Loucy (cell line): ENCODE measurements around the gene GVQW3.
A peak's percentile ranks its signal among the peaks of the same experiment; 100 is the strongest.

ENCODE experiments used
- H2AFZ ChIP-seq: fragments of 200-600 bp; sonication (generic); 2 replicates; pipeline ENCODE4 v1.6.0; 2016; ENCODE audit warnings: antibody characterized with exemption, mild to moderate bottlenecking, low read length, moderate library complexity
- H3F3A ChIP-seq: fragments of 200-600 bp; 2 replicates; pipeline ENCODE4 v1.6.0; 2016; ENCODE audit warnings: antibody characterized with exemption, low read depth, mild to moderate bottlenecking
- H3K27me3 ChIP-seq: fragments of 200-600 bp; sonication (generic); 2 replicates; pipeline ENCODE4 v1.6.1; 2014; ENCODE audit warnings: low read length, mild to moderate bottlenecking; ENCODE audit not compliant: insufficient read depth, poor library complexity, severe bottlenecking
- H3K36me3 ChIP-seq: fragments of 200-600 bp; sonication (generic); 2 replicates; pipeline ENCODE4 v1.6.1; 2016; ENCODE audit warnings: low read length; ENCODE audit not compliant: insufficient read depth
- H3K4me1 ChIP-seq: fragments of 200-600 bp; sonication (generic); 2 replicates; pipeline ENCODE4 v1.5.1; 2014; ENCODE audit warnings: low read length, mild to moderate bottlenecking; ENCODE audit not compliant: insufficient read depth, poor library complexity, severe bottlenecking
- H3K4me2 ChIP-seq: fragments of 200-600 bp; sonication (generic); 2 replicates; pipeline ENCODE4 v1.6.0; 2014; ENCODE audit warnings: antibody characterized with exemption, low read length, low read depth, mild to moderate bottlenecking; ENCODE audit not compliant: poor library complexity, severe bottlenecking
- H3K4me3 ChIP-seq: fragments of 200-600 bp; sonication (generic); 2 replicates; pipeline ENCODE4 v1.5.1; 2014; ENCODE audit warnings: low read length, mild to moderate bottlenecking, mixed read lengths; ENCODE audit not compliant: poor library complexity, severe bottlenecking
- H3K79me2 ChIP-seq: fragments of 200-600 bp; sonication (generic); 2 replicates; pipeline ENCODE4 v1.6.1; 2014; ENCODE audit warnings: low read length; ENCODE audit not compliant: insufficient read depth
- H3K9ac ChIP-seq: fragments of 200-600 bp; sonication (generic); 2 replicates; pipeline ENCODE4 v1.6.0; 2014; ENCODE audit warnings: mild to moderate bottlenecking, low read depth, low read length, moderate library complexity; ENCODE audit not compliant: poor library complexity, severe bottlenecking
- H3K9me2 ChIP-seq: fragments of 200-600 bp; sonication (generic); replicated peaks from 2 replicates; pipeline ENCODE4 v1.6.1; 2016; ENCODE audit warnings: low read depth, low read length, mixed read lengths
- H3K9me3 ChIP-seq: fragments of 200-600 bp; sonication (generic); 2 replicates; pipeline ENCODE4 v1.6.1; 2014; ENCODE audit warnings: mild to moderate bottlenecking, antibody characterized with exemption, low read length, low read depth; ENCODE audit not compliant: insufficient read depth
- H4K20me1 ChIP-seq: fragments of 200-600 bp; sonication (generic); 2 replicates; pipeline ENCODE4 v1.6.0; 2014; ENCODE audit warnings: antibody characterized with exemption, low read length, mild to moderate bottlenecking; ENCODE audit not compliant: insufficient read depth, poor library complexity, severe bottlenecking
- CTCF ChIP-seq: fragments of 200-600 bp; sonication (generic); conservative IDR thresholded peaks from 2 replicates; pipeline ENCODE4 v1.5.1; 2014; ENCODE audit warnings: mild to moderate bottlenecking, antibody characterized with exemption, low read length
- EZH2phosphoT487 ChIP-seq: fragments of 200-600 bp; IDR thresholded peaks from 2 replicates; pipeline ENCODE4 v1.6.1; 2018; ENCODE audit warnings: antibody characterized with exemption, mild to moderate bottlenecking, moderate library complexity, borderline replicate concordance

GVQW3 gene

GRCh38 chr11:76369406-76369805, 11.7 kb upstream of the GVQW3 start:
- TF ChIP-seq EZH2phosphoT487 = no peak
- TF ChIP-seq CTCF = no peak
- Histone ChIP-seq H3F3A (no peaks in the 10 kb centered on the region), H3K79me2 (peaks cover 94% of the 10 kb centered on the region), H3K4me1 (peaks cover 16% of the 10 kb centered on the region), H3K4me2 (no peak overlapping the region), H4K20me1 (peaks cover 44% of the 10 kb centered on the region), H3K9ac (no peak overlapping the region), H3K9me2 (no peaks in the 10 kb centered on the region), H3K9me3 (no peaks in the 10 kb centered on the region), H2AFZ (no peak overlapping the region), H3K4me3 (no peak overlapping the region), H3K36me3 (peaks cover 15% of the 10 kb centered on the region; the same call in 1 of the 2 replicates), H3K27me3 (no peaks in the 10 kb centered on the region)

GRCh38 chr11:76371170-76371569, 10.0 kb upstream of the GVQW3 start:
- no peaks in the 10 kb centered on the region for H3K9me2 ChIP-seq
- no peak overlapping the region for H3K9ac ChIP-seq
- H3K4me3 ChIP-seq = no peak overlapping the region
- H3K4me1 ChIP-seq = peaks cover 22% of the 10 kb centered on the region
- no peaks in the 10 kb centered on the region for H3K27me3 ChIP-seq
- peaks cover 62% of the 10 kb centered on the region for H4K20me1 ChIP-seq
- H3K9me3 ChIP-seq = no peaks in the 10 kb centered on the region
- no peak overlapping the region for H3K4me2 ChIP-seq
- no peak overlapping the region for H2AFZ ChIP-seq
- TF ChIP-seq EZH2phosphoT487 (no peak), CTCF (no peak)
- H3F3A ChIP-seq = no peaks in the 10 kb centered on the region
- H3K79me2 ChIP-seq = peaks cover 95% of the 10 kb centered on the region
- no peaks in the 10 kb centered on the region for H3K36me3 ChIP-seq

GRCh38 chr11:76376746-76377558, 4.2 kb upstream of the GVQW3 start:
- H3K4me2 ChIP-seq = peak overlapping the region; percentile 100
- H3K9ac ChIP-seq = no peak overlapping the region
- H2AFZ ChIP-seq = no peak overlapping the region
- H3K4me1 ChIP-seq = peaks cover 54% of the 10 kb centered on the region
- peak overlapping the region; percentile 64 for H3K4me3 ChIP-seq
- no peaks in the 10 kb centered on the region for H3K9me3 ChIP-seq
- H3F3A ChIP-seq = no peaks in the 10 kb centered on the region
- TF ChIP-seq CTCF = no peak
- no peak for TF ChIP-seq EZH2phosphoT487
- no peaks in the 10 kb centered on the region for H3K9me2 ChIP-seq
- H3K27me3 ChIP-seq = no peaks in the 10 kb centered on the region
- H4K20me1 ChIP-seq = peaks cover 73% of the 10 kb centered on the region
- H3K79me2 ChIP-seq = peaks cover 86% of the 10 kb centered on the region
- no peaks in the 10 kb centered on the region for H3K36me3 ChIP-seq
